Subcutaneous abdominal adipose tissue (tissue), 5 donors: ENCODE measurements around the gene EPG5.

ENCODE experiments used
- H3K27ac ChIP-seq: one replicate; pipeline ENCODE4 v1.7.0; 2013; ENCODE audit warnings: low read depth, mild to moderate bottlenecking, inconsistent platforms, low read length, moderate library complexity
- H3K27me3 ChIP-seq, 5 donors: one replicate each; pipeline ENCODE4 v1.7.0; 2013; ENCODE audit warnings: low read length in 5 of 5, inconsistent platforms in 1 of 5; ENCODE audit not compliant: control insufficient read depth in 5 of 5, insufficient read depth in 4 of 5
- H3K36me3 ChIP-seq, 5 donors: one replicate each; pipeline ENCODE4 v1.7.0; 2013; ENCODE audit warnings: low read length in 5 of 5; ENCODE audit not compliant: control insufficient read depth in 5 of 5, insufficient read depth in 5 of 5
- H3K4me1 ChIP-seq, 5 donors: one replicate each; pipeline ENCODE4 v1.7.0; 2013; ENCODE audit warnings: low read length in 5 of 5, mild to moderate bottlenecking in 3 of 5, moderate library complexity in 1 of 5; ENCODE audit not compliant: control insufficient read depth in 5 of 5, insufficient read depth in 5 of 5
- H3K4me3 ChIP-seq, 5 donors: one replicate each; pipeline ENCODE4 v1.7.0; 2013; ENCODE audit warnings: low read length in 5 of 5, low read depth in 1 of 5
- H3K9ac ChIP-seq, 5 donors: one replicate each; pipeline ENCODE4 v1.7.0; 2013; ENCODE audit warnings: low read length in 5 of 5, mild to moderate bottlenecking in 4 of 5, moderate library complexity in 3 of 5
- H3K9me3 ChIP-seq, 5 donors: one replicate each; pipeline ENCODE4 v1.7.0; 2013; ENCODE audit warnings: low read length in 5 of 5; ENCODE audit not compliant: control insufficient read depth in 5 of 5
- donor health status: healthy.
- donor health status: healthy.
- donor health status: healthy.
- donor health status: healthy.
- donor health status: healthy.

The EPG5 gene

GRCh38 chr18:45879681-45880655 is 87.2 kb downstream of the EPG5 start:
- H3K27me3 ChIP-seq, result no peaks in the 10 kb centered on the region
- no peak overlapping the region for H3K4me3 ChIP-seq
- H3K27ac ChIP-seq, result no peak overlapping the region
- peaks cover 38 to 64% (median 44%) of the 10 kb centered on the region in 5 donors for H3K36me3 ChIP-seq
- peaks cover 0 to 4% (median 3%) of the 10 kb centered on the region in 5 donors for H3K4me1 ChIP-seq
- no peak overlapping the region for H3K9ac ChIP-seq
- H3K9me3 ChIP-seq, result no peaks in the 10 kb centered on the region

- H3K4me1 ChIP-seq, result peaks cover 0 to 4% (median 3%) of the 10 kb centered on the region in 5 donors
- peaks cover 39 to 70% (median 45%) of the 10 kb centered on the region in 5 donors for H3K36me3 ChIP-seq
- no peaks in the 10 kb centered on the region for H3K27me3 ChIP-seq
- no peak overlapping the region for H3K9ac ChIP-seq
- no peak overlapping the region for H3K27ac ChIP-seq
- no peak overlapping the region for H3K4me3 ChIP-seq
- no peaks in the 10 kb centered on the region for H3K9me3 ChIP-seq
Observed at GRCh38 chr18:45877403-45877802, 89.7 kb downstream of the EPG5 start.

- H3K27me3 ChIP-seq, result no peaks in the 10 kb centered on the region
- peaks cover 0 to 4% (median 3%) of the 10 kb centered on the region in 5 donors for H3K4me1 ChIP-seq
- peaks cover 34 to 73% (median 41%) of the 10 kb centered on the region in 5 donors for H3K36me3 ChIP-seq
- no peak overlapping the region for H3K27ac ChIP-seq
- H3K9ac ChIP-seq, result no peak overlapping the region
- no peak overlapping the region for H3K4me3 ChIP-seq
- no peaks in the 10 kb centered on the region for H3K9me3 ChIP-seq
Observed at GRCh38 chr18:45876161-45876560, 91.0 kb downstream of the EPG5 start.

GRCh38 chr18:45874491-45875184 is 92.5 kb downstream of the EPG5 start:
- Histone ChIP-seq H3K27me3 (no peaks in the 10 kb centered on the region), H3K9ac (no peak overlapping the region), H3K4me1 (no peaks in the 10 kb centered on the region), H3K36me3 (peaks cover 43 to 76% (median 52%) of the 10 kb centered on the region in 5 donors), H3K9me3 (no peaks in the 10 kb centered on the region), H3K27ac (no peak overlapping the region), H3K4me3 (no peak overlapping the region)

GRCh38 chr18:45871431-45872084 is 95.6 kb downstream of the EPG5 start:
- Histone ChIP-seq H3K27me3 (no peaks in the 10 kb centered on the region), H3K36me3 (peaks cover 50 to 76% (median 56%) of the 10 kb centered on the region in 5 donors), H3K27ac (no peak overlapping the region), H3K9me3 (no peaks in the 10 kb centered on the region), H3K4me1 (peaks cover 0 to 1% (median 0%) of the 10 kb centered on the region in 5 donors), H3K9ac (no peak overlapping the region), H3K4me3 (no peak overlapping the region)

- H3K27me3 ChIP-seq, result no peaks in the 10 kb centered on the region
- no peak overlapping the region for H3K27ac ChIP-seq
- H3K4me1 ChIP-seq, result peaks cover 0 to 5% (median 0%) of the 10 kb centered on the region in 5 donors
- no peak overlapping the region for H3K9ac ChIP-seq
- peaks cover 45 to 74% (median 56%) of the 10 kb centered on the region in 5 donors for H3K36me3 ChIP-seq
- H3K9me3 ChIP-seq, result no peaks in the 10 kb centered on the region
- no peak overlapping the region for H3K4me3 ChIP-seq
Observed at GRCh38 chr18:45870419-45870818, 96.7 kb downstream of the EPG5 start.

GRCh38 chr18:45865466-45865865 is 101.7 kb downstream of the EPG5 start:
- H3K36me3 ChIP-seq, result peaks cover 38 to 81% (median 60%) of the 10 kb centered on the region in 5 donors
- H3K4me3 ChIP-seq, result no peak overlapping the region
- H3K27me3 ChIP-seq, result no peaks in the 10 kb centered on the region
- no peaks in the 10 kb centered on the region for H3K9me3 ChIP-seq
- H3K27ac ChIP-seq, result no peak overlapping the region
- H3K4me1 ChIP-seq, result peaks cover 0 to 5% (median 0%) of the 10 kb centered on the region in 5 donors
- H3K9ac ChIP-seq, result no peak overlapping the region

- H3K27me3 ChIP-seq, result no peaks in the 10 kb centered on the region
- no peak overlapping the region for H3K4me3 ChIP-seq
- no peak overlapping the region for H3K9ac ChIP-seq
- H3K4me1 ChIP-seq, result peaks cover 0 to 5% (median 0%) of the 10 kb centered on the region in 5 donors
- no peak overlapping the region for H3K27ac ChIP-seq
- H3K36me3 ChIP-seq, result peaks cover 37 to 82% (median 66%) of the 10 kb centered on the region in 5 donors
- no peaks in the 10 kb centered on the region for H3K9me3 ChIP-seq
Observed at GRCh38 chr18:45864081-45864480, 103.0 kb downstream of the EPG5 start.

- no peaks in the 10 kb centered on the region for H3K9me3 ChIP-seq
- peaks cover 0 to 5% (median 0%) of the 10 kb centered on the region in 5 donors for H3K4me1 ChIP-seq
- H3K4me3 ChIP-seq, result no peak overlapping the region
- H3K27me3 ChIP-seq, result no peaks in the 10 kb centered on the region
- H3K27ac ChIP-seq, result no peak overlapping the region
- no peak overlapping the region for H3K9ac ChIP-seq
- peaks cover 42 to 89% (median 72%) of the 10 kb centered on the region in 5 donors for H3K36me3 ChIP-seq
Observed at GRCh38 chr18:45863469-45863868, 103.7 kb downstream of the EPG5 start.
